ENCODE results near the gene NME2.

DNA sequence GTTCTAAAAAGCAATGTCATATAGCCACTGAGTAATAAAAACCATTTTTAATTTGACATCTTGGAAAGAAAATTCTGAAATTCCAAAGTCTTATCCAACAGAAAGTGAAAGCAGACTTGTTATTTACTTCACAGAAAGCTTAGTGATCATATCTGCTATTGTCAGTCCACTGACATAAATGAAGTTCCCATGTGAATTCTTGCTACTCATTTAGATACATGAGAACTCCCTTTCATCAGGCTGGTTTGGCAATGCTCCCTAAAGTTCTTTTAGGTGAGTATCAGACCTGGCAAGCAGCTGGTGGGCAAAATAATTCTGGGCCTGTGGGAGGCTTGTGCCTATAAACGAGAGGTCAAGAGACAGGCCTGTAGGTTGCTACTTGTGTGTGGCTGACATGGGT, 23.4 kb downstream of the NME2 start:
- TF ChIP-seq ZNF274 (IDR thresholded peaks at IDR 0.05; ENCODE audit: low read depth, low read length), result no peak
- no peak for TF ChIP-seq YY1 (IDR thresholded peaks at IDR 0.05; ENCODE audit: insufficient read depth, insufficient read length)
